NCI-H345 (cell line): Measurements from ENCODE around the gene PARD3B.
A peak's percentile ranks its signal among the peaks of the same experiment; 100 is the strongest.
"Not testable (repeated sequence)": the region's sequence is repeated elsewhere in the genome, so short reads cannot be mapped to it uniquely, and the experiment has no call there.

Source experiments
- DNase-seq: peaks from one replicate; lab custom pipeline; 2025; lab: John Stamatoyannopoulos, UW

Gene PARD3B

GRCh38 chr2:204542982-204543608 is 2.2 kb upstream of the PARD3B start:
- no peak for DNase-seq

- peak; percentile 64 for DNase-seq
These were observed 823 bp downstream of the PARD3B start for GRCh38 chr2:204545861-204546735.

GRCh38 chr2:204550751-204551511 is 5.7 kb downstream of the PARD3B start:
- no peak for DNase-seq

- DNase-seq, result no peak
These were observed 6.2 kb downstream of the PARD3B start for GRCh38 chr2:204551512-204551863.

- no peak for DNase-seq
These were observed 12.3 kb downstream of the PARD3B start for GRCh38 chr2:204557604-204558003.

- not testable (repeated sequence) for DNase-seq
These were observed 14.1 kb downstream of the PARD3B start for GRCh38 chr2:204559358-204559757.

GRCh38 chr2:204560902-204561301 is 15.6 kb downstream of the PARD3B start:
- DNase-seq, result no peak

GRCh38 chr2:204561771-204562170 is 16.5 kb downstream of the PARD3B start:
- DNase-seq, result no peak

GRCh38 chr2:204566439-204566838 is 21.2 kb downstream of the PARD3B start:
- DNase-seq, result no peak

GRCh38 chr2:204570421-204570820 is 25.1 kb downstream of the PARD3B start:
- DNase-seq, result no peak

GRCh38 chr2:204571041-204571440 is 25.8 kb downstream of the PARD3B start:
- no peak for DNase-seq

- no peak for DNase-seq
These were observed 26.6 kb downstream of the PARD3B start for GRCh38 chr2:204571911-204572310.

GRCh38 chr2:204573221-204573620 is 27.9 kb downstream of the PARD3B start:
- no peak for DNase-seq

- no peak for DNase-seq
These were observed 29.2 kb downstream of the PARD3B start for GRCh38 chr2:204574486-204574885.

- no peak for DNase-seq
These were observed 30.2 kb downstream of the PARD3B start for GRCh38 chr2:204575463-204575862.

GRCh38 chr2:204576362-204576979 is 31.2 kb downstream of the PARD3B start:
- DNase-seq, result no peak

GRCh38 chr2:204578928-204579598 is 33.8 kb downstream of the PARD3B start:
- DNase-seq, result no peak

GRCh38 chr2:204581946-204582345 is 36.7 kb downstream of the PARD3B start:
- no peak for DNase-seq

GRCh38 chr2:204583773-204584172 is 38.5 kb downstream of the PARD3B start:
- no peak for DNase-seq

GRCh38 chr2:204585930-204586329 is 40.7 kb downstream of the PARD3B start:
- no peak for DNase-seq

GRCh38 chr2:204586444-204587180 is 41.3 kb downstream of the PARD3B start:
- no peak for DNase-seq
